ENCODE measurements around the gene TESK2.

- no peak for TF ChIP-seq POLR2AphosphoS5 (IDR thresholded peaks at IDR 0.05; ENCODE audit: borderline replicate concordance, low read depth, low read length)
- no peak for TF ChIP-seq EZH2 (IDR thresholded peaks at IDR 0.05)
Observed at GRCh38 chr1:45477646-45478045, 13.3 kb downstream of the TESK2 start.
